ACC112 (cell line): ENCODE results near the gene B3GALNT1.

Experiments used
- H2AFZ ChIP-seq: fragments of 200-600 bp; sonication (generic); one replicate; pipeline ENCODE4 v1.6.0; 2017; ENCODE audit warnings: antibody characterized with exemption, low read length; ENCODE audit not compliant: unreplicated experiment
- H3K27ac ChIP-seq: fragments of 200-600 bp; sonication (generic); 2 replicates; pipeline ENCODE4 v1.5.1; 2014; ENCODE audit warnings: low read depth, mild to moderate bottlenecking, antibody characterized with exemption, low read length, moderate library complexity
- H3K27me3 ChIP-seq: fragments of 200-600 bp; sonication (generic); 2 replicates; pipeline ENCODE4 v1.6.1; 2014; ENCODE audit warnings: mild to moderate bottlenecking, antibody characterized with exemption, low read length, moderate library complexity, mixed read lengths; ENCODE audit not compliant: insufficient read depth
- H3K36me3 ChIP-seq: fragments of 200-600 bp; sonication (generic); 2 replicates; pipeline ENCODE4 v1.6.1; 2016; ENCODE audit warnings: mild to moderate bottlenecking, antibody characterized with exemption, low read length, moderate library complexity, mixed read lengths; ENCODE audit not compliant: insufficient read depth
- H3K4me1 ChIP-seq: fragments of 200-600 bp; sonication (generic); one replicate; pipeline ENCODE4 v1.6.1; 2016; ENCODE audit warnings: low read length, mixed read lengths; ENCODE audit not compliant: insufficient read depth, unreplicated experiment, control insufficient read depth
- H3K4me3 ChIP-seq: fragments of 200-600 bp; sonication (generic); 2 replicates; pipeline ENCODE4 v1.5.1; 2014; ENCODE audit warnings: mild to moderate bottlenecking, low read depth, low read length
- H3K79me2 ChIP-seq: fragments of 200-600 bp; sonication (generic); one replicate; pipeline ENCODE4 v1.6.0; 2016; ENCODE audit warnings: low read length; ENCODE audit not compliant: control insufficient read depth, unreplicated experiment, insufficient read depth

B3GALNT1 gene

GRCh38 chr3:161081633-161082032 is 23.5 kb downstream of the B3GALNT1 start:
- Histone ChIP-seq H3K36me3 (peaks cover 16% of the 10 kb centered on the region), H3K4me1 (peaks cover 8% of the 10 kb centered on the region), H2AFZ (peak overlapping the region; percentile 51), H3K79me2 (no peaks in the 10 kb centered on the region), H3K27me3 (no peaks in the 10 kb centered on the region), H3K27ac (no peak overlapping the region), H3K4me3 (peak overlapping the region; percentile 29; the same call in 1 of the 2 replicates)

GRCh38 chr3:161073181-161073580 is 32.0 kb downstream of the B3GALNT1 start:
- Histone ChIP-seq H3K36me3 (no peaks in the 10 kb centered on the region), H3K27ac (no peak overlapping the region), H3K4me3 (no peak overlapping the region), H3K79me2 (no peaks in the 10 kb centered on the region), H3K27me3 (no peaks in the 10 kb centered on the region), H3K4me1 (peaks cover 23% of the 10 kb centered on the region), H2AFZ (no peak overlapping the region)

- Histone ChIP-seq H2AFZ (no peak overlapping the region), H3K36me3 (no peaks in the 10 kb centered on the region)
Observed at GRCh38 chr3:161072751-161073150, 32.4 kb downstream of the B3GALNT1 start.

GRCh38 chr3:161072211-161072621 is 32.9 kb downstream of the B3GALNT1 start:
- Histone ChIP-seq H2AFZ (no peak overlapping the region), H3K4me1 (peaks cover 23% of the 10 kb centered on the region), H3K79me2 (no peaks in the 10 kb centered on the region), H3K4me3 (no peak overlapping the region), H3K27ac (no peak overlapping the region), H3K27me3 (no peaks in the 10 kb centered on the region), H3K36me3 (no peaks in the 10 kb centered on the region)

More at GRCh38 chr3:161072751-161073150, 32.4 kb downstream of the B3GALNT1 start:
- Histone ChIP-seq H3K27ac (no peak overlapping the region), H3K27me3 (no peaks in the 10 kb centered on the region), H3K4me3 (no peak overlapping the region), H3K79me2 (no peaks in the 10 kb centered on the region), H3K4me1 (peaks cover 23% of the 10 kb centered on the region)

GRCh38 chr3:161070980-161071663 is 34.0 kb downstream of the B3GALNT1 start:
- H3K4me1 ChIP-seq = peaks cover 23% of the 10 kb centered on the region
- no peaks in the 10 kb centered on the region for H3K79me2 ChIP-seq
- no peaks in the 10 kb centered on the region for H3K36me3 ChIP-seq
- no peak overlapping the region for H3K4me3 ChIP-seq
- H2AFZ ChIP-seq = no peak overlapping the region
- no peaks in the 10 kb centered on the region for H3K27me3 ChIP-seq
- H3K27ac ChIP-seq = no peak overlapping the region

GRCh38 chr3:161070252-161070930 is 34.8 kb downstream of the B3GALNT1 start:
- H2AFZ ChIP-seq = no peak overlapping the region
- H3K36me3 ChIP-seq = no peaks in the 10 kb centered on the region
- no peaks in the 10 kb centered on the region for H3K79me2 ChIP-seq
- peak overlapping the region; percentile 46 for H3K27ac ChIP-seq
- no peak overlapping the region for H3K4me3 ChIP-seq
- H3K4me1 ChIP-seq = peaks cover 23% of the 10 kb centered on the region
- H3K27me3 ChIP-seq = no peaks in the 10 kb centered on the region

- Histone ChIP-seq H3K27me3 (no peaks in the 10 kb centered on the region), H3K36me3 (no peaks in the 10 kb centered on the region), H3K4me3 (no peak overlapping the region), H3K27ac (peak overlapping the region; percentile 46), H2AFZ (peak overlapping the region; percentile 44), H3K4me1 (peaks cover 23% of the 10 kb centered on the region), H3K79me2 (no peaks in the 10 kb centered on the region)
Observed at GRCh38 chr3:161069511-161070251, 35.5 kb downstream of the B3GALNT1 start.

GRCh38 chr3:161067335-161067734 is 37.8 kb downstream of the B3GALNT1 start:
- H3K4me3 ChIP-seq = no peak overlapping the region
- no peaks in the 10 kb centered on the region for H3K27me3 ChIP-seq
- no peak overlapping the region for H3K27ac ChIP-seq
- no peaks in the 10 kb centered on the region for H3K36me3 ChIP-seq
- H2AFZ ChIP-seq = no peak overlapping the region
- H3K4me1 ChIP-seq = peaks cover 23% of the 10 kb centered on the region
- no peaks in the 10 kb centered on the region for H3K79me2 ChIP-seq

- H3K27me3 ChIP-seq = no peaks in the 10 kb centered on the region
- no peaks in the 10 kb centered on the region for H3K36me3 ChIP-seq
- H3K79me2 ChIP-seq = no peaks in the 10 kb centered on the region
- no peak overlapping the region for H3K4me3 ChIP-seq
- H3K27ac ChIP-seq = no peak overlapping the region
- peaks cover 23% of the 10 kb centered on the region for H3K4me1 ChIP-seq
- no peak overlapping the region for H2AFZ ChIP-seq
Observed at GRCh38 chr3:161066930-161067329, 38.2 kb downstream of the B3GALNT1 start.

- Histone ChIP-seq H3K36me3 (no peaks in the 10 kb centered on the region), H3K4me1 (peaks cover 5% of the 10 kb centered on the region), H3K4me3 (no peak overlapping the region), H3K27me3 (no peaks in the 10 kb centered on the region), H3K27ac (no peak overlapping the region), H2AFZ (no peak overlapping the region), H3K79me2 (no peaks in the 10 kb centered on the region)
Observed at GRCh38 chr3:161064413-161064812, 40.7 kb downstream of the B3GALNT1 start.
